WTC11 (cell line): ENCODE measurements around the gene SLC27A2. TPM values are rescaled to one million over a fixed set of nuclear protein-coding genes. Genes with fewer than 3 reads are reported as not detected.

Source experiments
- ATAC-seq: fragments of 200-7000 bp; cut with Tn5 transposase; 2 replicates; pipeline ENCODE4 v1.10.0; 2021; ENCODE audit warnings: mild to moderate bottlenecking, moderate library complexity
- CTCF ChIA-PET: fragments of 300-600 bp; sonication (Branson Sonifier 250); formaldehyde crosslinking; loops from one replicate; lab custom pipeline; 2021; ENCODE audit warnings: antibody characterized with exemption; lab: Charles Lee
- POLR2A ChIA-PET: fragments of 350-600 bp; sonication (Branson Sonifier 250); formaldehyde crosslinking; loops from one replicate; lab custom pipeline; 2021; ENCODE audit warnings: antibody characterized with exemption; lab: Charles Lee
- DNase-seq: peaks from one replicate; pipeline ENCODE4 v3.0.0; 2021; ENCODE audit warnings: low spot score
- H3K27ac Mint-ChIP-seq: 2 replicates; pipeline ENCODE4 v1.8.0; 2021; ENCODE audit warnings: mixed read lengths
- H3K27me3 Mint-ChIP-seq: 2 replicates; pipeline ENCODE4 v1.8.0; 2021; ENCODE audit warnings: low read depth, mild to moderate bottlenecking, moderate library complexity, mixed read lengths
- H3K36me3 Mint-ChIP-seq: 2 replicates; pipeline ENCODE4 v1.8.0; 2021; ENCODE audit warnings: mixed read lengths
- H3K4me1 Mint-ChIP-seq: 2 replicates; pipeline ENCODE4 v1.8.0; 2022; ENCODE audit warnings: mixed read lengths
- H3K4me3 Mint-ChIP-seq: 2 replicates; pipeline ENCODE4 v1.8.0; 2021; ENCODE audit warnings: mild to moderate bottlenecking, moderate library complexity, mixed read lengths
- H3K9me3 Mint-ChIP-seq: 2 replicates; pipeline ENCODE4 v1.8.0; 2021; ENCODE audit warnings: mixed read lengths
- AFF4 ChIP-seq: sonication (generic); formaldehyde crosslinking; IDR thresholded peaks from 2 replicates; pipeline ENCODE4 v1.8.1; 2023; ENCODE audit warnings: mild to moderate bottlenecking, missing genetic modification reagents, borderline replicate concordance
- ATF2 ChIP-seq: sonication (generic); formaldehyde crosslinking; IDR thresholded peaks from 2 replicates; pipeline ENCODE4 v1.8.1; 2022; ENCODE audit warnings: low read depth, missing genetic modification reagents, borderline replicate concordance
- ESRRA ChIP-seq: sonication (generic); formaldehyde crosslinking; IDR thresholded peaks from 2 replicates; pipeline ENCODE4 v1.8.1; 2022; ENCODE audit warnings: mild to moderate bottlenecking, missing genetic modification reagents, borderline replicate concordance
- FOXJ3 ChIP-seq: sonication (generic); formaldehyde crosslinking; IDR thresholded peaks from 2 replicates; pipeline ENCODE4 v1.9.0; 2021; ENCODE audit warnings: missing genetic modification reagents, mild to moderate bottlenecking, borderline replicate concordance
- FOXK1 ChIP-seq: sonication (generic); formaldehyde crosslinking; IDR thresholded peaks from 2 replicates; pipeline ENCODE4 v1.8.0; 2022; ENCODE audit warnings: mild to moderate bottlenecking, moderate library complexity, missing genetic modification reagents
- NR1H2 ChIP-seq: sonication (generic); formaldehyde crosslinking; IDR thresholded peaks from 2 replicates; pipeline ENCODE4 v1.9.0; 2021; ENCODE audit warnings: mild to moderate bottlenecking, moderate library complexity, missing genetic modification reagents
- OVOL2 ChIP-seq: fragments of 250-450 bp; sonication (Bioruptor Pico); IDR thresholded peaks from 2 replicates; pipeline ENCODE4 v1.9.0; 2021; ENCODE audit warnings: mild to moderate bottlenecking, borderline replicate concordance
- PRDM15 ChIP-seq: sonication (generic); formaldehyde crosslinking; IDR thresholded peaks from 2 replicates; pipeline ENCODE4 v1.8.0; 2022; ENCODE audit warnings: missing genetic modification reagents
- TEAD1 ChIP-seq: sonication (generic); formaldehyde crosslinking; IDR thresholded peaks from 2 replicates; pipeline ENCODE4 v1.8.0; 2022; ENCODE audit warnings: mild to moderate bottlenecking, missing genetic modification reagents
- USF2 ChIP-seq: sonication (generic); formaldehyde crosslinking; IDR thresholded peaks from 2 replicates; pipeline ENCODE4 v1.8.1; 2023; ENCODE audit warnings: mild to moderate bottlenecking, missing genetic modification reagents, moderate library complexity
- ZNF121 ChIP-seq: sonication (generic); formaldehyde crosslinking; IDR thresholded peaks from 2 replicates; pipeline ENCODE4 v1.8.0; 2023; ENCODE audit warnings: missing genetic modification reagents
- ZNF281 ChIP-seq: sonication (generic); formaldehyde crosslinking; IDR thresholded peaks from 2 replicates; pipeline ENCODE4 v1.8.0; 2023; ENCODE audit warnings: mild to moderate bottlenecking, missing genetic modification reagents
- ZNF396 ChIP-seq: fragments of 250-450 bp; sonication (Bioruptor Pico); IDR thresholded peaks from 2 replicates; pipeline ENCODE4 v1.8.0; 2021; ENCODE audit warnings: mild to moderate bottlenecking, moderate library complexity, borderline replicate concordance
- ZSCAN18 ChIP-seq: fragments of 250-450 bp; sonication (Bioruptor Pico); IDR thresholded peaks from 2 replicates; pipeline ENCODE4 v2.1.2; 2022; ENCODE audit warnings: mild to moderate bottlenecking, moderate library complexity
- total RNA-seq: library from RNA; stranded (reverse); gene quantifications from 3 replicates; pipeline ENCODE4 v1.2.3, GENCODE V29; 2021

The SLC27A2 gene
- total RNA-seq, 1 experiment from 2014 or later = 3.0 TPM

- TF ChIP-seq ZNF281 (CRISPR knock-in tag) (no peak), OVOL2 (CRISPR knock-in tag) (no peak)
Measured at GRCh38 chr15:50134524-50135024, 47.4 kb upstream of the SLC27A2 start (continued).

- no peak overlapping the region for H3K27ac Mint-ChIP-seq
- H3K27me3 Mint-ChIP-seq = no peaks in the 10 kb centered on the region
- TF ChIP-seq ATF2 (no peak), NR1H2 (CRISPR knock-in tag) (no peak), ESRRA (no peak), USF2 (CRISPR knock-in tag) (no peak), ZNF281 (CRISPR knock-in tag) (no peak), ZNF396 (no peak), PRDM15 (CRISPR knock-in tag) (no peak), ZNF121 (CRISPR knock-in tag) (no peak), FOXK1 (CRISPR knock-in tag) (no peak)
- ATAC-seq = no peak
- CTCF ChIA-PET = interaction anchor here (0.6 to 1.1 kb wide), 2 partner anchors 9 to 10 kb away, joined by 3 read pairs; no protein-coding TSS in a partner anchor
- H3K36me3 Mint-ChIP-seq = peaks cover 3% of the 10 kb centered on the region; the same call in 1 of the 2 replicates
- peaks cover 7% of the 10 kb centered on the region for H3K9me3 Mint-ChIP-seq
- H3K4me3 Mint-ChIP-seq = no peak overlapping the region
- DNase-seq = no peak
- H3K4me1 Mint-ChIP-seq = 0 out of 2 replicates have a peak, but pooled peaks cover 3% of the 10 kb centered on the region
- POLR2A ChIA-PET = no interaction called here
Measured at GRCh38 chr15:50135031-50135551, 46.9 kb upstream of the SLC27A2 start.

GRCh38 chr15:50137330-50137761 is 44.6 kb upstream of the SLC27A2 start:
- peaks cover 3% of the 10 kb centered on the region; the same call in 1 of the 2 replicates for H3K36me3 Mint-ChIP-seq
- H3K9me3 Mint-ChIP-seq = peaks cover 4% of the 10 kb centered on the region
- ChIA-PET POLR2A (no interaction called here), CTCF (interaction anchor here (0.7 to 1.9 kb wide), 6 partner anchors 9 to 666 kb away, joined by 3 to 10 read pairs (median 6); partner anchors contain the start of gene ATP8B4)
- DNase-seq (no peak), ATAC-seq (no peak)
- no peak overlapping the region for H3K4me3 Mint-ChIP-seq
- no peak overlapping the region for H3K27ac Mint-ChIP-seq
- H3K4me1 Mint-ChIP-seq = 0 out of 2 replicates have a peak, but pooled peaks cover 3% of the 10 kb centered on the region
- H3K27me3 Mint-ChIP-seq = no peaks in the 10 kb centered on the region
- TF ChIP-seq AFF4 = no peak
- TF ChIP-seq NR1H2 (CRISPR knock-in tag) = no peak
- TF ChIP-seq TEAD1 (CRISPR knock-in tag) = no peak
- TF ChIP-seq ZSCAN18 = no peak
- no peak for TF ChIP-seq FOXJ3 (CRISPR knock-in tag)
